ENCODE data around the gene MELTF.

MELTF gene

GRCh38 chr3:197023998-197024651, 5.5 kb downstream of the MELTF start:
- Mint-ChIP-seq H3K36me3 (ENCODE audit: insufficient read depth) (peaks cover 3% of the 10 kb centered on the region), H3K27ac (ENCODE audit: low read depth) (no peak overlapping the region), H3K27me3 (no peaks in the 10 kb centered on the region), H3K4me3 (no peak overlapping the region), H3K9me3 (no peaks in the 10 kb centered on the region), H3K4me1 (peaks cover 6% of the 10 kb centered on the region)
- no peak for ATAC-seq (replicated peaks; ENCODE audit: extremely low read depth, poor library complexity, severe bottlenecking)
- DNase-seq (ENCODE audit: low spot score in 2 of 2): no peak

- H3K4me1 Mint-ChIP-seq: peaks cover 6% of the 10 kb centered on the region
- ATAC-seq (replicated peaks; ENCODE audit: extremely low read depth, poor library complexity, severe bottlenecking): peak; percentile 15
- peak overlapping the region; percentile 43 for H3K4me3 Mint-ChIP-seq
- no peak for DNase-seq (ENCODE audit: low spot score in 2 of 2)
- H3K27me3 Mint-ChIP-seq: no peaks in the 10 kb centered on the region
- H3K9me3 Mint-ChIP-seq: no peaks in the 10 kb centered on the region
- H3K27ac Mint-ChIP-seq (ENCODE audit: low read depth): no peak overlapping the region
- peaks cover 3% of the 10 kb centered on the region for H3K36me3 Mint-ChIP-seq (ENCODE audit: insufficient read depth)
Measured at GRCh38 chr3:197023241-197023997, 6.2 kb downstream of the MELTF start.

GRCh38 chr3:197022405-197023231, 7.0 kb downstream of the MELTF start:
- no peak overlapping the region for H3K27ac Mint-ChIP-seq (ENCODE audit: low read depth)
- H3K4me1 Mint-ChIP-seq: peaks cover 6% of the 10 kb centered on the region
- no peak overlapping the region for H3K4me3 Mint-ChIP-seq
- ATAC-seq (replicated peaks; ENCODE audit: extremely low read depth, poor library complexity, severe bottlenecking): no peak
- no peaks in the 10 kb centered on the region for H3K27me3 Mint-ChIP-seq
- no peaks in the 10 kb centered on the region for H3K9me3 Mint-ChIP-seq
- no peak for DNase-seq (ENCODE audit: low spot score in 2 of 2)
- peaks cover 3% of the 10 kb centered on the region for H3K36me3 Mint-ChIP-seq (ENCODE audit: insufficient read depth)

GRCh38 chr3:197021729-197022404, 7.8 kb downstream of the MELTF start:
- no peak overlapping the region for H3K4me3 Mint-ChIP-seq
- H3K27me3 Mint-ChIP-seq: no peaks in the 10 kb centered on the region
- peaks cover 6% of the 10 kb centered on the region for H3K4me1 Mint-ChIP-seq
- no peak overlapping the region for H3K27ac Mint-ChIP-seq (ENCODE audit: low read depth)
- peaks cover 3% of the 10 kb centered on the region for H3K36me3 Mint-ChIP-seq (ENCODE audit: insufficient read depth)
- no peaks in the 10 kb centered on the region for H3K9me3 Mint-ChIP-seq
- DNase-seq (ENCODE audit: low spot score in 2 of 2) (no peak), ATAC-seq (replicated peaks; ENCODE audit: extremely low read depth, poor library complexity, severe bottlenecking) (no peak)

GRCh38 chr3:197021231-197021630, 8.4 kb downstream of the MELTF start:
- no peaks in the 10 kb centered on the region for H3K9me3 Mint-ChIP-seq
- H3K4me1 Mint-ChIP-seq: peaks cover 6% of the 10 kb centered on the region
- H3K27me3 Mint-ChIP-seq: no peaks in the 10 kb centered on the region
- H3K4me3 Mint-ChIP-seq: no peak overlapping the region
- peaks cover 3% of the 10 kb centered on the region for H3K36me3 Mint-ChIP-seq (ENCODE audit: insufficient read depth)
- no peak overlapping the region for H3K27ac Mint-ChIP-seq (ENCODE audit: low read depth)
- DNase-seq (ENCODE audit: low spot score in 2 of 2): no peak
- no peak for ATAC-seq (replicated peaks; ENCODE audit: extremely low read depth, poor library complexity, severe bottlenecking)

GRCh38 chr3:197019535-197019934, 10.1 kb downstream of the MELTF start:
- no peak for ATAC-seq (replicated peaks; ENCODE audit: extremely low read depth, poor library complexity, severe bottlenecking)
- Mint-ChIP-seq H3K36me3 (ENCODE audit: insufficient read depth) (peaks cover 3% of the 10 kb centered on the region), H3K4me1 (peaks cover 6% of the 10 kb centered on the region), H3K27me3 (no peaks in the 10 kb centered on the region), H3K9me3 (no peaks in the 10 kb centered on the region), H3K4me3 (no peak overlapping the region), H3K27ac (ENCODE audit: low read depth) (no peak overlapping the region)
- DNase-seq (ENCODE audit: low spot score in 2 of 2): no peak

GRCh38 chr3:197019021-197019420, 10.6 kb downstream of the MELTF start:
- Mint-ChIP-seq H3K27ac (ENCODE audit: low read depth) (no peak overlapping the region), H3K4me3 (no peak overlapping the region), H3K4me1 (peaks cover 6% of the 10 kb centered on the region), H3K27me3 (no peaks in the 10 kb centered on the region), H3K36me3 (ENCODE audit: insufficient read depth) (peaks cover 3% of the 10 kb centered on the region), H3K9me3 (no peaks in the 10 kb centered on the region)
- DNase-seq (ENCODE audit: low spot score in 2 of 2) (no peak), ATAC-seq (replicated peaks; ENCODE audit: extremely low read depth, poor library complexity, severe bottlenecking) (no peak)

- no peaks in the 10 kb centered on the region for H3K9me3 Mint-ChIP-seq
- ATAC-seq (replicated peaks; ENCODE audit: extremely low read depth, poor library complexity, severe bottlenecking): no peak
- no peak overlapping the region for H3K27ac Mint-ChIP-seq (ENCODE audit: low read depth)
- no peaks in the 10 kb centered on the region for H3K27me3 Mint-ChIP-seq
- no peak for DNase-seq (ENCODE audit: low spot score in 2 of 2)
- H3K4me3 Mint-ChIP-seq: no peak overlapping the region
- H3K4me1 Mint-ChIP-seq: no peaks in the 10 kb centered on the region
- no peaks in the 10 kb centered on the region for H3K36me3 Mint-ChIP-seq (ENCODE audit: insufficient read depth)
Measured at GRCh38 chr3:197017003-197017402, 12.6 kb downstream of the MELTF start.

- H3K4me3 Mint-ChIP-seq: no peak overlapping the region
- no peak for ATAC-seq (replicated peaks; ENCODE audit: extremely low read depth, poor library complexity, severe bottlenecking)
- no peaks in the 10 kb centered on the region for H3K27me3 Mint-ChIP-seq
- H3K36me3 Mint-ChIP-seq (ENCODE audit: insufficient read depth): no peaks in the 10 kb centered on the region
- no peaks in the 10 kb centered on the region for H3K4me1 Mint-ChIP-seq
- DNase-seq (ENCODE audit: low spot score in 2 of 2): no peak
- no peaks in the 10 kb centered on the region for H3K9me3 Mint-ChIP-seq
- H3K27ac Mint-ChIP-seq (ENCODE audit: low read depth): no peak overlapping the region
Measured at GRCh38 chr3:197015790-197016736, 13.6 kb downstream of the MELTF start.

GRCh38 chr3:197014942-197015575, 14.6 kb downstream of the MELTF start:
- DNase-seq (ENCODE audit: low spot score in 2 of 2): no peak
- H3K4me1 Mint-ChIP-seq: no peaks in the 10 kb centered on the region
- no peaks in the 10 kb centered on the region for H3K27me3 Mint-ChIP-seq
- no peak overlapping the region for H3K27ac Mint-ChIP-seq (ENCODE audit: low read depth)
- no peaks in the 10 kb centered on the region for H3K9me3 Mint-ChIP-seq
- ATAC-seq (replicated peaks; ENCODE audit: extremely low read depth, poor library complexity, severe bottlenecking): no peak
- H3K4me3 Mint-ChIP-seq: no peak overlapping the region
- H3K36me3 Mint-ChIP-seq (ENCODE audit: insufficient read depth): no peaks in the 10 kb centered on the region

GRCh38 chr3:197014024-197014423, 15.6 kb downstream of the MELTF start:
- no peak overlapping the region for H3K4me3 Mint-ChIP-seq
- H3K36me3 Mint-ChIP-seq (ENCODE audit: insufficient read depth): no peaks in the 10 kb centered on the region
- no peaks in the 10 kb centered on the region for H3K4me1 Mint-ChIP-seq
- no peak overlapping the region for H3K27ac Mint-ChIP-seq (ENCODE audit: low read depth)
- ATAC-seq (replicated peaks; ENCODE audit: extremely low read depth, poor library complexity, severe bottlenecking) (no peak), DNase-seq (ENCODE audit: low spot score in 2 of 2) (no peak)
- no peaks in the 10 kb centered on the region for H3K27me3 Mint-ChIP-seq
- no peaks in the 10 kb centered on the region for H3K9me3 Mint-ChIP-seq
